ENCODE results near the gene EFNA5. TPM values are rescaled to one million over a fixed set of nuclear protein-coding genes. Genes with fewer than 3 reads are reported as not detected.

Gene EFNA5
- total RNA-seq, 2 experiments from 2014 or later, result not detected

GRCh38 chr5:107532169-107532878 lies 138.4 kb downstream of the EFNA5 start:
- Mint-ChIP-seq H3K27me3 (peaks cover 24% of the 10 kb centered on the region), H3K4me3 (no peak overlapping the region), H3K4me1 (ENCODE audit: low read depth) (no peaks in the 10 kb centered on the region), H3K36me3 (ENCODE audit: low read depth) (no peaks in the 10 kb centered on the region), H3K27ac (no peak overlapping the region), H3K9me3 (no peaks in the 10 kb centered on the region)
- no peaks in the 10 kb centered on the region for H3K27me3 ChIP-seq (ENCODE audit: control insufficient read depth in 1 of 2, insufficient read depth in 2 of 2, low read length in 2 of 2)
- ChIA-PET POLR2A (no interaction called here), CTCF (no interaction called here)
- TF ChIP-seq, protein P1, sequence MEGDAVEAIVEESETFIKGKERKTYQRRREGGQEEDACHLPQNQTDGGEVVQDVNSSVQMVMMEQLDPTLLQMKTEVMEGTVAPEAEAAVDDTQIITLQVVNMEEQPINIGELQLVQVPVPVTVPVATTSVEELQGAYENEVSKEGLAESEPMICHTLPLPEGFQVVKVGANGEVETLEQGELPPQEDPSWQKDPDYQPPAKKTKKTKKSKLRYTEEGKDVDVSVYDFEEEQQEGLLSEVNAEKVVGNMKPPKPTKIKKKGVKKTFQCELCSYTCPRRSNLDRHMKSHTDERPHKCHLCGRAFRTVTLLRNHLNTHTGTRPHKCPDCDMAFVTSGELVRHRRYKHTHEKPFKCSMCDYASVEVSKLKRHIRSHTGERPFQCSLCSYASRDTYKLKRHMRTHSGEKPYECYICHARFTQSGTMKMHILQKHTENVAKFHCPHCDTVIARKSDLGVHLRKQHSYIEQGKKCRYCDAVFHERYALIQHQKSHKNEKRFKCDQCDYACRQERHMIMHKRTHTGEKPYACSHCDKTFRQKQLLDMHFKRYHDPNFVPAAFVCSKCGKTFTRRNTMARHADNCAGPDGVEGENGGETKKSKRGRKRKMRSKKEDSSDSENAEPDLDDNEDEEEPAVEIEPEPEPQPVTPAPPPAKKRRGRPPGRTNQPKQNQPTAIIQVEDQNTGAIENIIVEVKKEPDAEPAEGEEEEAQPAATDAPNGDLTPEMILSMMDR (IDR thresholded peaks at IDR 0.05), result no peak
- DNase-seq (no peak), ATAC-seq (ENCODE audit: poor library complexity) (no peak)
- no peak overlapping the region for H3K27ac ChIP-seq (ENCODE audit: low read depth in 1 of 2, low read length in 2 of 2)
- no peaks in the 10 kb centered on the region for H3K4me1 ChIP-seq (ENCODE audit: insufficient read depth, low read length)
- no peaks in the 10 kb centered on the region for H3K36me3 ChIP-seq (ENCODE audit: insufficient read depth, low read length)
- H3K9me3 ChIP-seq (ENCODE audit: control insufficient read depth in 1 of 2, insufficient read depth in 1 of 2, low read length in 2 of 2), result no peaks in the 10 kb centered on the region
- intact Hi-C loops (cut with DNase I, micrococcal nuclease), result no loop called here
- no peak overlapping the region for H3K4me3 ChIP-seq (ENCODE audit: low read length)

GRCh38 chr5:107531308-107531707 lies 139.4 kb downstream of the EFNA5 start:
- no peak overlapping the region for H3K27ac ChIP-seq (ENCODE audit: low read depth in 1 of 2, low read length in 2 of 2)
- no peak for DNase-seq
- TF ChIP-seq, protein P1 (IDR thresholded peaks at IDR 0.05), result no peak
- Mint-ChIP-seq H3K4me3 (no peak overlapping the region), H3K27me3 (peaks cover 24% of the 10 kb centered on the region), H3K9me3 (no peaks in the 10 kb centered on the region), H3K36me3 (ENCODE audit: low read depth) (no peaks in the 10 kb centered on the region), H3K4me1 (ENCODE audit: low read depth) (no peaks in the 10 kb centered on the region), H3K27ac (no peak overlapping the region)
- POLR2A ChIA-PET, result no interaction called here
- intact Hi-C loops (cut with DNase I, micrococcal nuclease), result no loop called here
- ATAC-seq (ENCODE audit: poor library complexity), result no peak
- CTCF ChIA-PET, result no interaction called here
- H3K27me3 ChIP-seq (ENCODE audit: control insufficient read depth in 1 of 2, insufficient read depth in 2 of 2, low read length in 2 of 2), result no peaks in the 10 kb centered on the region
- H3K4me1 ChIP-seq (ENCODE audit: insufficient read depth, low read length), result no peaks in the 10 kb centered on the region
- no peaks in the 10 kb centered on the region for H3K36me3 ChIP-seq (ENCODE audit: insufficient read depth, low read length)
- no peak overlapping the region for H3K4me3 ChIP-seq (ENCODE audit: low read length)
- H3K9me3 ChIP-seq (ENCODE audit: control insufficient read depth in 1 of 2, insufficient read depth in 1 of 2, low read length in 2 of 2), result no peaks in the 10 kb centered on the region

GRCh38 chr5:107529618-107530017 lies 141.1 kb downstream of the EFNA5 start:
- Histone ChIP-seq H3K27me3 (ENCODE audit: control insufficient read depth in 1 of 2, insufficient read depth in 2 of 2, low read length in 2 of 2) (no peaks in the 10 kb centered on the region), H3K4me3 (ENCODE audit: low read length) (no peak overlapping the region), H3K9me3 (ENCODE audit: control insufficient read depth in 1 of 2, insufficient read depth in 1 of 2, low read length in 2 of 2) (no peaks in the 10 kb centered on the region), H3K36me3 (ENCODE audit: insufficient read depth, low read length) (no peaks in the 10 kb centered on the region), H3K27ac (ENCODE audit: low read depth in 1 of 2, low read length in 2 of 2) (no peak overlapping the region), H3K4me1 (ENCODE audit: insufficient read depth, low read length) (no peaks in the 10 kb centered on the region)
- DNase-seq, result no peak
- no peak overlapping the region for H3K4me3 Mint-ChIP-seq
- peaks cover 18% of the 10 kb centered on the region for H3K27me3 Mint-ChIP-seq
- ChIA-PET POLR2A (no interaction called here), CTCF (no interaction called here)
- TF ChIP-seq, protein P1 (IDR thresholded peaks at IDR 0.05), result no peak
- no peak overlapping the region for H3K27ac Mint-ChIP-seq
- intact Hi-C loops (cut with DNase I, micrococcal nuclease), result no loop called here
- H3K9me3 Mint-ChIP-seq, result no peaks in the 10 kb centered on the region
- no peaks in the 10 kb centered on the region for H3K4me1 Mint-ChIP-seq (ENCODE audit: low read depth)
- ATAC-seq (ENCODE audit: poor library complexity), result no peak
- H3K36me3 Mint-ChIP-seq (ENCODE audit: low read depth), result no peaks in the 10 kb centered on the region

Measured in CD4-positive, alpha-beta T cell (primary cell).